Measurements from ENCODE around the gene CPTP. TPM values are rescaled to one million over a fixed set of nuclear protein-coding genes. Genes with fewer than 3 reads are reported as not detected.

The CPTP gene
- total RNA-seq, 4 donors from 2014 or later, result 8.5 to 18.6 (median 11.5) TPM

DNA sequence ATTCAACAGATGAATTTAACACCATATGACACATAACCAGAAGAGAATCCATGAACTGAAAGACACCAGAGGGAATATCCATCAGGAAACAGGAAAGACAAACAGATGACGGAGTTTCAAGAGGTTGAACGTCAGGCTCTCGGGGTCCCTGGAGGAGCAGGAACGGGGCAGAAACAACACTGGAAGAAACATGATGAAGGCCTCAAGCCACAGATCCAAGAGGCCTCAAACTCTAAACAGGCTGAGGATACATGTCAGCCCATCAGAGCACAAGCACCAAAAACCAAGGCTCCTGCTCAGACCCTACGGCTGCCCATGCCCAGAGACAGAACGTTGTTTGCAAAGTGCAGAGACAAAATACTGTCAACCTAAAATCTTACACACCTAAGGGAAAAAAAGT lies 7.2 kb upstream of the CPTP start:
- ATAC-seq (ENCODE audit: low FRiP score), result no peak

DNA sequence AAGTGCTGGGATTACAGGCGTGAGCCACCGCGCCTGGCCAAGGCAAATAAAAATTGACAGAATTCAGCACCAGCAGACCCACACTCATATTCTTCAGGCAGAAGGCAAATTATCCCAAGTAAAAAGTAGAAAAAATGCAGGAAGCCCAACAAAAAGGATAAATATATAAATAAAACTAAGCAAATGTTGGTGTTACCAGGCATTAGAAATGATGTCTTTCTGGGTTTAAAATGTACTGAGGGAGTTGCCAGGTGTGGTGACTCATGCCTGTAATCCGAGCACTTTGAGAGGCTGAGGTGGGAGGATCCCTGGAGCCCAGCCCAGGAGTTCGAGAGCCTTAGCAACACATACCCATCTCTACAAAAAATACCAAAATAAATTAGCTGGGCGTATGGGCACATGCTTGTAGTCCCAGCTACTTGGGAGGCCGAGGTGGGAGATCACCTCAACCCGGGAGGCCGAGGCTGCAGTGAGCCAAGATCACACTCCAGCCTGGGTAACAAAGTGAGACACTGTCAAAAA lies 6.4 kb upstream of the CPTP start:
- ATAC-seq (ENCODE audit: low FRiP score) (peak; percentile 76), DNase-seq (ENCODE audit: low spot score) (peak; percentile 44)
- TF ChIP-seq, protein P1, sequence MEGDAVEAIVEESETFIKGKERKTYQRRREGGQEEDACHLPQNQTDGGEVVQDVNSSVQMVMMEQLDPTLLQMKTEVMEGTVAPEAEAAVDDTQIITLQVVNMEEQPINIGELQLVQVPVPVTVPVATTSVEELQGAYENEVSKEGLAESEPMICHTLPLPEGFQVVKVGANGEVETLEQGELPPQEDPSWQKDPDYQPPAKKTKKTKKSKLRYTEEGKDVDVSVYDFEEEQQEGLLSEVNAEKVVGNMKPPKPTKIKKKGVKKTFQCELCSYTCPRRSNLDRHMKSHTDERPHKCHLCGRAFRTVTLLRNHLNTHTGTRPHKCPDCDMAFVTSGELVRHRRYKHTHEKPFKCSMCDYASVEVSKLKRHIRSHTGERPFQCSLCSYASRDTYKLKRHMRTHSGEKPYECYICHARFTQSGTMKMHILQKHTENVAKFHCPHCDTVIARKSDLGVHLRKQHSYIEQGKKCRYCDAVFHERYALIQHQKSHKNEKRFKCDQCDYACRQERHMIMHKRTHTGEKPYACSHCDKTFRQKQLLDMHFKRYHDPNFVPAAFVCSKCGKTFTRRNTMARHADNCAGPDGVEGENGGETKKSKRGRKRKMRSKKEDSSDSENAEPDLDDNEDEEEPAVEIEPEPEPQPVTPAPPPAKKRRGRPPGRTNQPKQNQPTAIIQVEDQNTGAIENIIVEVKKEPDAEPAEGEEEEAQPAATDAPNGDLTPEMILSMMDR (IDR thresholded peaks at IDR 0.05), result no peak

More for the DNA sequence above, 7.2 kb upstream of the CPTP start:
- TF ChIP-seq, protein P1 (IDR thresholded peaks at IDR 0.05), result no peak
- no peak for DNase-seq (ENCODE audit: low spot score)

DNA sequence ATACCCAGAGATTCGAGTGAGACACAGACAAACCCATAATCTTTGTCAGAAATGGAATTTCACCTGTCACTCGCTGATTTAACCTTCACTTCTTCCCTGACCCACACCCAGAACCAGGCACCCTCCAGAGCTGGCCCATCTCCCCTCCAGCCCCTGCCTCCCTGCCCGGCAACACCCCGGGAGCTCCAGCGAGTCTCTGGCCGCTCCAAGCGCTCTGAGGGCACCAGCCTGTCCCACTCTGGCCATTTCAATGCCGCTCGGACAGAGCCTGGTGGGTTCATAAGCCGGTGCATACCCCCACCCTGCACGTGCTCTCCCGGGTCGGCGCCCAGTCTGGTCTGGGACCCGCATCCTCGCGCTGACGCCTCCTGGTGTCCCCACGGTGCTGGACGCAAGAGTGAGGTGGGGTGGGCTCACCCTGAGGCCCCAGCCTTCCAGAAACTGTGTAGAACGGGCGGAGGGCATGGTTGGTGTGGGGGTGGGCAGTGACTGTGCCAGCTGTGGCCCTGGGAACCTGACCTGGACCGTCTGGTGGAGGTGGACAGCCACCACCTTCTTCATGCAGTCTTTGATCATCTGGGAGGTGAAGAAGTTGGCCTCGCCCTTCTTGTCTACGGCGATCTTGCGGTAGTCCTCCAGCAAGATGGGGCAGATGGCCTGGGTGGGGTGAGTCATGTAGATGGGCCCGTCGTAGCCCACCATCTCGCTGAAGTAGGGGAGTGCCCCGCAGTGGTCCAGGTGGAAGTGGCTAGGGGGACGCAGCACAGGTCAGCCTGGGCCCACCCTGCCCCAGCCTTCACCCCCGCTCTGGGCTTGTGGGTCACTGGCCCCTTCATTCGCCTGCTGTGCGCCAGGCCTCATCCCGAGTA lies 5.6 kb upstream of the CPTP start:
- ATAC-seq (ENCODE audit: low FRiP score) (no peak), DNase-seq (ENCODE audit: low spot score) (no peak)
- TF ChIP-seq, protein P1 (IDR thresholded peaks at IDR 0.05), result no peak

DNA sequence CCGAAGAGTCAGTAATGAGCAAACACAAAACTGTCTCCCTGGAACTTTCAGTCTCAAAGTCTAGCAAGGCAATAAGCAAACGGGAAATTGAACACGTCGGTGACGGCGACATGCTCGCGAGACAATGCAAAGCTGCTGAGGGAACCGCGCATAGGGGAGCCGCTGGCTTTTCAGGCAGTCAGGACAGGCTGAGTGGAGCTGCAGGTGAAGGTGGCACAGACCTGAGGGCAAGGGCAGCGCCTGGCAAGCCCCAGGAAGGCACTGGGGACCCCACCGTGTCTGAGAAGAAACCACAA lies 5.0 kb upstream of the CPTP start:
- no peak for DNase-seq (ENCODE audit: low spot score)
- no peak for ATAC-seq (ENCODE audit: low FRiP score)
- TF ChIP-seq, protein P1 (IDR thresholded peaks at IDR 0.05), result no peak

DNA sequence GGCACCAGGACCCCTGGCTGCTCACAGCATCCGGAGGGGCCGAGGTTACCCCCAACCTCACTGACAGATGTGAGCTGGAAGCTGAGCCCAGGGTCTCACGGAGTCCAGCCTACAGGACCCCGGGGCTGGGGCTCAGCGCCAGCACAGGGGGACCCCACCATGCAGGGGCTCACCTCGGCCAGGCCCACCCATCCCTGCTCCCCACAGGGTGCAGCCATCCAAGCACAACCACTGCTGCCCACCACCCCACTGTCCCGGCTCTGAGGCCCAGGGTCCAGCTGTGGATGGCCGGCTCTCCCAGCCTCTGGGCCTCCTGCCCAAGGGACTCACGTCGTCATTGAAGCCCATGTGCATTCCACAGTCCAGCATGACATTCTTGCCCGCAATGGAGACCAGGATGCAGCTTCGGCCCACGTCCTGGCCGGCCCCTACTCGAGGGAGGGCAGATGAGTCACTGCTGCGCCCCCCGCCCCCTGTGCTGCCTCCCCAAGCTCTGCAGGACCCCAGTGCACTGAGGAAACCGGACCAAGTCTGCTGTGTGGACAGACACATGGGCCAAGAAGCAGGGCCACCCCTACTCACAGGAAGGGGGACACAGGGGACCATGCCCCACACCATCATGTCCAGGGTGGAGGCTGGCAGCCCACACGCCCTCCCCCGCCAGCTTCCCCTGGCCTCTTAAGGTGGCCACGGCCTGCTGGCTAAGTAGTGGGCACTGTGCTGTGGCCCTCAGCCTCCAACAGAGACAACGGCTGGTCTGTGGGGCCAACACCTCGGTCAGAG lies 3.7 kb upstream of the CPTP start:
- DNase-seq (ENCODE audit: low spot score), result no peak
- ATAC-seq (ENCODE audit: low FRiP score), result no peak
- TF ChIP-seq, protein P1 (IDR thresholded peaks at IDR 0.05), result no peak

DNA sequence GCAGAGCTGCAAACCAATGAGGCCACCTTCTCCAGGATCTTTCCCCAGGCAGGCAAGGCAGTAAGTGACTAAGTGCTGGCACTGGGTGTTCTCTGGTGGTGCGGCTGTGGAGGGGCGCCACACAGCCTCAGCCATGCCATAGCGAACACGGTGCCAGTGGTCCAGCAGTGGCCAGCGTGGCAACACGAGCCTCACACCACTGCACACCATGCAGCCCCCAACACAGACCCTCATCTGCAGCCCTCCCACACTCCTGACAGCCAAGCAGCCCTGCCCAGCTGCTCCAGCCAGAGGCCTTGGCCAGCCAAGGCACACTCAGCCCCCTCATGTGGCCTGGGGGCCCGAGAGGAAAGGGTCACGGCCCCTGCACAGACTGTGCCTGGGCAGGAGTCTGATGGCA lies 3.1 kb upstream of the CPTP start:
- TF ChIP-seq, protein P1 (IDR thresholded peaks at IDR 0.05), result no peak
- ATAC-seq (ENCODE audit: low FRiP score) (no peak), DNase-seq (ENCODE audit: low spot score) (no peak)

Measured in omental fat pad (tissue), 4 donors.